Measurements from ENCODE around the gene DNM2. TPM values are rescaled to one million over a fixed set of nuclear protein-coding genes. Genes with fewer than 3 reads are reported as not detected.
"Not testable (repeated sequence)": the region's sequence is repeated elsewhere in the genome, so short reads cannot be mapped to it uniquely, and the experiment has no call there.

The DNM2 gene
- polyA plus RNA-seq, 1 donor: 87.4 TPM

DNA sequence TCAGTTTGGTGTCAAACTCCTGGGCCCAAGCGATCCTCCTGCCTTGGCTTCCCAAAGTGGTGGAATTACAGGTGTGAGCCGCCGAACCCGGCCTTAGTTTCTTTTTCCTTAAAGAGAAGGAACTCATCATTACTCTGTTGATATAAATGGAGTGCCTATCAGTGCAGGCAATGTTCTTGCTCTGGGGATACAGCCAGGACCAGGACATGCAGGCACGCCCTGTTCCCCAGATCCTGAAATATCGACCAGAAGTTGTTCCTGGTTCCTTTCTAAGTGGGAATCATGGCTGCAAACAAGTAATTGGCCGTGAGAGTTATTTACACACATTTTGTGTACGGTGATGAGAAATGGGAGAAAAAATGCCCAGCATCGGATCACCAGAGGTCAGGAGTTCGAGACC, 8.4 kb downstream of the DNM2 start:
- no peak for DNase-seq

- no peak for DNase-seq
These were observed 9.9 kb downstream of the DNM2 start for GRCh38 chr19:10727685-10728201.

GRCh38 chr19:10729411-10729810, 11.5 kb downstream of the DNM2 start:
- no peak for DNase-seq

DNA sequence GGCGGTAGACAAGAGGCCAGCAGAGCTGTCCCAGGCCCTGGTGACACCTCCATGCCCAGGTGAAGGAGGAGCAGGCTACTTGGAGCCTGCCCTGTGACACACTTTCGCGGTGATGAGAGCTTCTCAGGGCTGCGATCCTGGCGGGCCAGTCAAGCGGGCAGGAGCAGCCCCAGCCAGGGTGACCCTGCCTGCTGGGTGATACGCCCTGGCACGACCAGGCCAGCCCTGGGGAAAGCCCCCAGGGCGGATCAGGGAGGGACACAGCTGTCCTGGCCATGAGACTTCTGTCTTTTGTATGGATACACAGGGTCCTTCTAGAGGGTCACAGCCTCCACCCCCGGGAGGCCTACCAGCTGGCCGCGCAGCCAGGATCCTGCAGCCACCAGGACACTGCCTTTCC, 13.1 kb downstream of the DNM2 start:
- no peak for DNase-seq

GRCh38 chr19:10735741-10736140, 17.9 kb downstream of the DNM2 start:
- DNase-seq: no peak

DNA sequence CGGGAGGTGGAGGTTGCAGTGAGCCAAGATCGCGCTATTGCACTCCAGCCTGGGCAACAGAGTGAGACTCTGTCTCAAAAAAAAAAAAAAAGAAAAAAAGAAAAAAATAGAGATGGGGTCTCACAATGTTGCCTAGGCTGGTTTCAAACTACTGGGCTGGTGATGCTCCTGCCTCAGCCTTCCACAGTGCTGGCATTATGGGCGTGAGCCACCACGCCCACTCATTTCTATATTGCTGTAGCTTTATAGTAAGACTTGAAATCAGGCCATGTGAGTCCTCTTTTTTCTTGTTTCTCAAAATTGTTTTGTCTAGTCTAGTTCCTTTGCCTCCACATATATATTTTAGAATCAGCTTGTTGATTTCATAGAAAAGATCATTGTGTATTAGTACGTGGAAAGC, 18.3 kb downstream of the DNM2 start:
- no peak for DNase-seq

GRCh38 chr19:10736916-10737551, 19.2 kb downstream of the DNM2 start:
- DNase-seq: no peak

DNA sequence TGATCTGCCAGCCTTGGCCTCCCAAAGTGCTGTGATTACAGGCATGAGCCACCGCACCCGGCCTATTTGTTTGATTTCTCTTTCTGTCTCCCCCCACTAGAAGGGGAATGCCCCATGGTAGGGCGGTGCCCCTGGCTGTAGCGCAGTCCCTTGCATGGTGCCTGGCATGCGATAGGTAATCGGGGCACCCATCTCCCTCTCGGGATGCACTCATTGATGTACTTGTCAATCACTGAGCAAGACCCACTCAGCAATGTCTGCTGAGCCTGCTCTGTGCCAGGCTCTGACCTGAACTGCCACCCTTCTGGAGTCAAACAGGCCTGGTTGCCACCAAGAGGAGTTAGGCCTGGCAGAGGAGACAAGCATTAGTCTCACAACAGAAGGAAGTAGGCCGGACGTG, 19.8 kb downstream of the DNM2 start:
- no peak for DNase-seq

DNA sequence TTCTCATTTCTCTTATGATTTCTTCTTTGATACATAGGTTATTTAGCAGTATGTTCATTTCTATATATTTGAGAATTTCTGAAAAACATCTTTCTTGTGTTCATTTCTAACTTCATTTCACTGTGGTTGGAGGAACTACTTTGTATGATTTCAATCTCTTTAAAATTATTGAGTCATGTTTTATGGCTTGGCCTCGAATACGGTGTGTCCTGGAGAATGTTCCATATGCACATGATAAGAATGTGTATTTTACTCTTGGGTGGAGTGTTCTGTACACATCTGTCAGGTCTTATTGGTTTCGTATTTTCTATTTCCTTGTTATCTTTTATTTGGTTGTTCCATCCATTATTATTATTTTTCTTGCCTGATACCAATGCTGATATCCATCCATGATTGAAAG, 22.9 kb downstream of the DNM2 start:
- no peak for DNase-seq

- DNase-seq: no peak
These were observed 24.6 kb downstream of the DNM2 start for GRCh38 chr19:10742476-10742875.

DNA sequence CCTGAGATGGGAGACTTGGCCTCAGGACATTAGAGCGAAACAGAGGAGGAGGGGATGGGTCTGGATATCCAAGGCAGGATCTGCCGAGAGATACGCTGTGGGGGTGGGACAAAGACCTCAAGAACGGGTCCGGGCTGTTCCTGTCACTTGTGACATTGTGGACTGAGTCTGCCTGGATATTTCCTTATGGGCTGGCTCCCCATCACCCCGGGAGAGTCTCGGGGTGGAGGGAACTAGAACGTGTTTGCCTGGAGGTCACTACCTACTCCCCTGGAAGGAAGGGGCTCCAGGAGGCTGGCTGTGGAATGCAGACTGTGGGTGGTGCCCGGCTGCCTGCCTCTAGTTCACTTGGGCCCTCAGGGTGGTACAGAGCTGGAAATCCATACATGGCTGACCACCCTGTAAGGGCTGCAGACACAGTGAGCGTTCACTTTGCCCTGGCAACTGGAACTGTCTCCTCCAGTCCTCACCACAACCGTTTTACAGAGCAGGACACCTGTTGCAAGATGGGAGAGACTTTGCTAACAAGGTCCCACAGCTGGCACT, 26.4 kb downstream of the DNM2 start:
- DNase-seq: no peak

DNA sequence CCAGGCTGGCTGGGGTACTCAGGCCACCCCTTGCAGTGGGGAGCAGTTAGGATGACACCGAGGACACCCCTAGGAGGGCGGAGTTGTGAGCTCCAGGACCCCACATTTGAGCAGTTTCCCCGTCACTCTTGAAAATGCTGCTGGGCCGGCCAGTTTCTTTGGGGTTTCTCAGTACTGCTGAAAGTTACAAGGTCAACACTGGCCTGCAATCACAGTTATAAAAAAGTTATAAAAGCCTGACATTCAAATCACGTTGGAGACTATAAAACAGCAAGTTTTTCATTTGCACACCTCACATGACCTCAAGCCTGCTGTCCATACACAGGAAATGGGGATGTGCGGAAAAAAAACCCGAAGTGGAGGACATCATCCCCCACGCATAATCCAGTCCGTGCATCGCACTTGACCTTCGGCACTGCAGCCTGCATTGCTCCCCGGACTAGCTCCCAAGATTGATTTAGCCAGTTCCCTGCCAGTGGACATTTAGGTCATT, 27.0 kb downstream of the DNM2 start:
- DNase-seq: no peak

GRCh38 chr19:10746437-10746836, 28.6 kb downstream of the DNM2 start:
- DNase-seq: not testable (repeated sequence)

DNA sequence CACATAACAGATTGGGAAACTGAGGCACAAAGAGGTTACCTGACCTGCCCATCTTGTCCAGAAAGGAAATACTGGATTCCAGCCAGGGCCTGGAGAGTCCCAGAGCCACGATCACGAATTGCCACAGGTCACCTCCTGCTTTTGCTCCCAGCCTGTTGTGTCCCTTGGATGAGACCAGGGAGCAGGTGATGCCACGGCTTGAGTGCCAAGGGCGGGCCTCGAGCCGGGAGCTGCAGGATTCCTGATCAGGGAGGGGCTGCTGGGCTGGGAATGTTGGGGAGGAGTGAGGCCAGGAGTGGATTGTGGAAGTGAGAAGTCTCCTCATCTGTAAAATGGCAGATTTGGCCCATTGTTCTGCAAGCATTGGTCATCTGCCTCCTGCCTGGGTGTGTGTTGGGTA, 29.4 kb downstream of the DNM2 start:
- no peak for DNase-seq

DNA sequence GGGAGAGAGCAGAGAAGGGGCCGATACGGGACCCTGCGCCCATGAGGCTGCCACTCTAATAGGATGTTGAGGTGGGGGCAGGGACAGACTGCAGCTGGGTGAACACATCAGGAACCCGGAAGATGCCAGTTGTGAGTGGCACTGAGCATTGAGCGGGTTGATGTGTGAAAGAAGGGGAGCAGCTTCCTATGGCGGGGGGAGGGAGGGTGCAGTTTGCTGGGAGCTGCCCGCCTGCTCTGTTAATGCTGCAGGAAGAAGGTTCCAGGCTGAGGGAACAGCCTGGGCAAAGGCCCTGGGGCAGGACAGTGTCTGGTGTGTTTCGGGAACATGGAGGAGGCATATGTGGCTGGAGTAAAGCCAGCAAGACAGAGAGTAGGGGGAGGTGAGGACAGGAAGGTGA, 29.8 kb downstream of the DNM2 start:
- no peak for DNase-seq

- DNase-seq: no peak
These were observed 30.5 kb downstream of the DNM2 start for GRCh38 chr19:10748195-10748926.

- no peak for DNase-seq
These were observed 31.1 kb downstream of the DNM2 start for GRCh38 chr19:10748927-10749434.

DNA sequence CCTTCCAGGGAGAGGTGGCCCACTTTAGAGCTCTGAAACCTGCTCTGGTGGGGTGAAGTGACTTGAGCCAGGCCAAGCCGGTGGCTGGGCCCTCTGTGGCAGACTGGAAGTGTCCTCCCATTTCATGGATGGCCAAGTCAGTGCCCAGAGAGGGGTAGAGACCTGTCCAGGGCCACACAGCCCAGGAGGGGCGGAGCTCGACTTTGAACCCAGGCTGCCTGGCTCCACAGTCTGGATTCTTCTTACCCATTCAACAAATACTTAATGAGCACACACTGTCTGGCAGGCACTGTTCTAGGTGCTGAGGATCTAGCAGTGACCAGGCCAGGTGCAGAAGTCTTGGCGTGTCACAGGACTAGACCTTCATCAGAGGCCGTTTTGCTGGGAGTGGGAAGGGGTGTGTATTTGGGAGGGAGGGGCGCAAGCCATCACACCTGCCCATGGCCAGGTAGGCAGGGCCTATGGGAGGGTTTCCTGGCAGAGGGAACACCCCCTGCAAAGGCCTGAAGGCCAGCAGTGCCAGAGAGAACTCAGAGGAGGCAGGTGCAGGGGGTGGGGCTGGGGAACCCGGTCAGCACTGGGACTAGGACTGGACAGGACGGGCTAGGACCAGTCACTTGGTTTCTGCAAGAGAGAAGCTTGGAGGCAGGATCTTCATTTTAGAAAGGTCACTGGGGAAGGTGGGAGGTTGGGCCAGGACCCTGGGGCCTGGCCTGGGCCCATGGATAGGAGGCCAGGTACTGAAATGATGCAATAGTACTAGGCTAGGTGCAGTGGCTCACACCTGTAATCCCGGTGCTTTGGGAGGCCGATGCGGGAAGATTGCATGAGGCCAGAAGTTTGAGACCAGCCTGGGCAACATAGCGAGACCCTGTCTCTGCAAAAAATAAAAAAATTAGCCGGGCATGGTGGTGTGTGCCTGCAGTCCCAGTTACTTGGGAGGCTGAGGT, 31.8 kb downstream of the DNM2 start:
- no peak for DNase-seq

DNA sequence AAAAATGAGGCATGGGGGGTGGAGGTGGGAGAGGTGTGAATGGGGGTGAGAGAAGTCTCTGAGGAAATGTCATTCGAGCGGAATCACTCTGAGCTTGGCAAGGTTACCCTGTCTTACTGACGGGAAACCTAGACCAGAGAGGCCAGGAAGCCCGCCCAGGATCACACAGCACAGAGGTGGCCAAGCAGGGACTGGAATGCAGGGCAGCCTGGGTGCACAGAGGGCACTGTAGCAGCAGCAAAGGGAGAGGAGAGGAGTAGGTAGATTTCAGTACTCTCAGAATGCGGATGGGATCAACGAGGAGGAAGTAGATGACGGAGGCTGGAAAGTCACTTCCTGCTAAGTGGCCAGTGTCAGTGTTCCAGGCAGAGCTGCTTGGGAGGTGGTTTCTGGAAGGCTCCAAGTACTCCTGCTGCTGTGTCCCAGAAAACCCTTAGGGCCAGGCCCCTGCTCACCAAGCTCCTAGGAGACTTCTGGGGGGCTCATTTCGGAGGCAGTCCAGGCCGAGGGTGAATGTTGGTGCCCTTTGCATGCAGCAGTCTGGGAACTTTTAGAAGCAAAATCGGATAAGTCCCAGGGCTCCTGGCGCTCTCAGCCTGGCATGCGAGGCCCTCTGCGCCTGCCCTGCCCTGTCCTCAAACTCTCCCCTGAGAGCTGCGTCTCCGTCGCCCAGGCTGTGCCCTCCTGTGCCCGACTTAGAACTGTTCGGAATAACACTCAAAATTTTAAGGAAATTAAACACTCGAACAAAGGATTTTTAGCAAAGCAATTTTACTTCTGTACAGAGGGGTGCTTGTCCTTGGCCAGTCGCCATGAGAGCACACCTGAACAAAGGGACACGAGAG, 33.5 kb downstream of the DNM2 start:
- no peak for DNase-seq

DNA sequence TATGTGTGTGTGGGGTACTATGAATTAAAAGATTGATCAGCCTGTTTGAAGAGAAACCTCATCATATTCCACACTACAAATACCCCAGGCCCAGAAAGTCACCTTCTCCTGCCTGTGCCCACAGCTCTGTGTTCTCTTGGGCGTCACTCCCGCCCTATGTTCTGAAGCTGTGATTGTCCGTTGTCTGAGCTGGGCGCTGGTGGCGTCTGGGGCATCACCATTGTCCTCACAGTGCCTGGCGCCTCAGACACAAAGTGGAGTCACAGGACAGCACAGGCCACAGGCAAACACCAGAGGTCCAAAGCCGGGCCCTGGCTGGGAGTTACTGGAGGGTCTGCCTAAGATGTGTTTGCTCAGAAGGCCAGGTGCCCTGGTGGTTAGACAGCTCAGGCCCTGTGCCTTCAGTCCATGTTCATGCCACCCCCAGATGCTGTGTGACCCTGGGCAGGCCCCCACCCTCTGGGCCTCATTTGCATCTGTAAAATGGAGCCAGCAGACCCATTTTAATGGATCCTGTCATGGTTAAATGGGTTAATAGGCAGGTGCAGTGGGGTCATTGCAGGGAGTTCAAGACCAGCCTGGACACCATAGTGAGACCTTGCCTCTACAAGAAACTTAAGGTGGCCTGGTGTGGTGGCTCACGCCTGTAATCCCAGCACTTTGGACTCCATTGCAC, 34.5 kb downstream of the DNM2 start:
- DNase-seq: no peak

Measured in hindlimb muscle (tissue), 1 donor.